ENCODE measurements around the gene RIBC2. TPM values are rescaled to one million over a fixed set of nuclear protein-coding genes. Genes with fewer than 3 reads are reported as not detected.
"Not testable (repeated sequence)": the region's sequence is repeated elsewhere in the genome, so short reads cannot be mapped to it uniquely, and the experiment has no call there.

Gene RIBC2
- polyA plus RNA-seq, 4 donors, result 1.9 to 8.0 TPM; not detected in 2

GRCh38 chr22:45436871-45437517 is 23.5 kb downstream of the RIBC2 start:
- H3K4me1 ChIP-seq (ENCODE audit: control insufficient read depth in 3 of 3, insufficient read depth in 2 of 3, low read depth in 1 of 3, low read length in 2 of 3); DNase-seq; H3K36me3 ChIP-seq (ENCODE audit: control insufficient read depth in 3 of 3, insufficient read depth in 2 of 3, low read depth in 1 of 3, low read length in 3 of 3); H3K27ac ChIP-seq (ENCODE audit: low read depth in 1 of 3, low read length in 2 of 3); H3K9me3 ChIP-seq (ENCODE audit: control insufficient read depth in 2 of 2, insufficient read depth in 1 of 2, low read depth in 1 of 2, low read length in 1 of 2); H3K4me3 ChIP-seq (ENCODE audit: low read depth in 1 of 3, low read length in 3 of 3); H3K27me3 ChIP-seq (ENCODE audit: control insufficient read depth in 3 of 3, insufficient read depth in 3 of 3, low read length in 3 of 3); FAIRE-seq: not testable (repeated sequence)
- WGBS, 3 donors, result 83 to 92% (median 85%) methylated on average over 28 to 34 of the region's 34 CpGs

- H3K4me3 ChIP-seq (ENCODE audit: low read depth in 1 of 3, low read length in 3 of 3), result no peak overlapping the region
- H3K27me3 ChIP-seq (ENCODE audit: control insufficient read depth in 3 of 3, insufficient read depth in 3 of 3, low read length in 3 of 3), result no peaks in the 10 kb centered on the region
- DNase-seq, result no peak
- H3K9me3 ChIP-seq (ENCODE audit: control insufficient read depth in 2 of 2, insufficient read depth in 1 of 2, low read depth in 1 of 2, low read length in 1 of 2), result no peaks in the 10 kb centered on the region
- peaks cover 0 to 5% (median 0%) of the 10 kb centered on the region in 3 donors for H3K4me1 ChIP-seq (ENCODE audit: control insufficient read depth in 3 of 3, insufficient read depth in 2 of 3, low read depth in 1 of 3, low read length in 2 of 3)
- H3K36me3 ChIP-seq (ENCODE audit: control insufficient read depth in 3 of 3, insufficient read depth in 2 of 3, low read depth in 1 of 3, low read length in 3 of 3), result no peaks in the 10 kb centered on the region
- no peak overlapping the region for H3K27ac ChIP-seq (ENCODE audit: low read depth in 1 of 3, low read length in 2 of 3)
- FAIRE-seq, result no peak
These were observed 24.8 kb downstream of the RIBC2 start for GRCh38 chr22:45438336-45438735.

GRCh38 chr22:45440688-45441087 is 27.2 kb downstream of the RIBC2 start:
- H3K4me3 ChIP-seq (ENCODE audit: low read depth in 1 of 3, low read length in 3 of 3); H3K36me3 ChIP-seq (ENCODE audit: control insufficient read depth in 3 of 3, insufficient read depth in 2 of 3, low read depth in 1 of 3, low read length in 3 of 3); H3K4me1 ChIP-seq (ENCODE audit: control insufficient read depth in 3 of 3, insufficient read depth in 2 of 3, low read depth in 1 of 3, low read length in 2 of 3); FAIRE-seq; H3K9me3 ChIP-seq (ENCODE audit: control insufficient read depth in 2 of 2, insufficient read depth in 1 of 2, low read depth in 1 of 2, low read length in 1 of 2); H3K27ac ChIP-seq (ENCODE audit: low read depth in 1 of 3, low read length in 2 of 3); H3K27me3 ChIP-seq (ENCODE audit: control insufficient read depth in 3 of 3, insufficient read depth in 3 of 3, low read length in 3 of 3): not testable (repeated sequence)
- 27 to 53% (median 40%) methylated on average over 13 of the region's 13 CpGs for WGBS, 3 donors
- peak in 1 of 2 donors; percentile 16 for DNase-seq

GRCh38 chr22:45441138-45441537 is 27.6 kb downstream of the RIBC2 start:
- no peak overlapping the region for H3K27ac ChIP-seq (ENCODE audit: low read depth in 1 of 3, low read length in 2 of 3)
- no peaks in the 10 kb centered on the region for H3K4me1 ChIP-seq (ENCODE audit: control insufficient read depth in 3 of 3, insufficient read depth in 2 of 3, low read depth in 1 of 3, low read length in 2 of 3)
- 2 to 22% (median 7%) methylated on average over 10 of the region's 10 CpGs for WGBS, 3 donors
- no peak overlapping the region for H3K4me3 ChIP-seq (ENCODE audit: low read depth in 1 of 3, low read length in 3 of 3)
- peaks cover 0 to 2% (median 0%) of the 10 kb centered on the region in 3 donors for H3K27me3 ChIP-seq (ENCODE audit: control insufficient read depth in 3 of 3, insufficient read depth in 3 of 3, low read length in 3 of 3)
- DNase-seq (peak; percentile 52 to 78), FAIRE-seq (no peak)
- no peaks in the 10 kb centered on the region for H3K9me3 ChIP-seq (ENCODE audit: control insufficient read depth in 2 of 2, insufficient read depth in 1 of 2, low read depth in 1 of 2, low read length in 1 of 2)
- H3K36me3 ChIP-seq (ENCODE audit: control insufficient read depth in 3 of 3, insufficient read depth in 2 of 3, low read depth in 1 of 3, low read length in 3 of 3), result no peaks in the 10 kb centered on the region

GRCh38 chr22:45442116-45442515 is 28.6 kb downstream of the RIBC2 start:
- Histone ChIP-seq H3K27me3 (ENCODE audit: control insufficient read depth in 3 of 3, insufficient read depth in 3 of 3, low read length in 3 of 3) (peaks cover 0 to 2% (median 0%) of the 10 kb centered on the region in 3 donors), H3K36me3 (ENCODE audit: control insufficient read depth in 3 of 3, insufficient read depth in 2 of 3, low read depth in 1 of 3, low read length in 3 of 3) (no peaks in the 10 kb centered on the region), H3K4me3 (ENCODE audit: low read depth in 1 of 3, low read length in 3 of 3) (no peak overlapping the region), H3K4me1 (ENCODE audit: control insufficient read depth in 3 of 3, insufficient read depth in 2 of 3, low read depth in 1 of 3, low read length in 2 of 3) (no peaks in the 10 kb centered on the region), H3K27ac (ENCODE audit: low read depth in 1 of 3, low read length in 2 of 3) (no peak overlapping the region), H3K9me3 (ENCODE audit: control insufficient read depth in 2 of 2, insufficient read depth in 1 of 2, low read depth in 1 of 2, low read length in 1 of 2) (no peaks in the 10 kb centered on the region)
- DNase-seq (peak in 1 of 2 donors; percentile 50), FAIRE-seq (no peak)
- 66 to 81% (median 75%) methylated on average over 5 of the region's 5 CpGs for WGBS, 3 donors

GRCh38 chr22:45444168-45444567 is 30.7 kb downstream of the RIBC2 start:
- FAIRE-seq (no peak), DNase-seq (no peak)
- Histone ChIP-seq H3K4me3 (ENCODE audit: low read depth in 1 of 3, low read length in 3 of 3) (no peak overlapping the region), H3K9me3 (ENCODE audit: control insufficient read depth in 2 of 2, insufficient read depth in 1 of 2, low read depth in 1 of 2, low read length in 1 of 2) (no peaks in the 10 kb centered on the region), H3K27me3 (ENCODE audit: control insufficient read depth in 3 of 3, insufficient read depth in 3 of 3, low read length in 3 of 3) (peaks cover 0 to 2% (median 0%) of the 10 kb centered on the region in 3 donors), H3K36me3 (ENCODE audit: control insufficient read depth in 3 of 3, insufficient read depth in 2 of 3, low read depth in 1 of 3, low read length in 3 of 3) (no peaks in the 10 kb centered on the region), H3K27ac (ENCODE audit: low read depth in 1 of 3, low read length in 2 of 3) (no peak overlapping the region), H3K4me1 (ENCODE audit: control insufficient read depth in 3 of 3, insufficient read depth in 2 of 3, low read depth in 1 of 3, low read length in 2 of 3) (no peaks in the 10 kb centered on the region)
- WGBS, 3 donors, result 83 to 85% (median 85%) methylated on average over 3 of the region's 3 CpGs

GRCh38 chr22:45445031-45445710 is 31.7 kb downstream of the RIBC2 start:
- peaks cover 0 to 2% (median 0%) of the 10 kb centered on the region in 3 donors for H3K27me3 ChIP-seq (ENCODE audit: control insufficient read depth in 3 of 3, insufficient read depth in 3 of 3, low read length in 3 of 3)
- no peaks in the 10 kb centered on the region for H3K9me3 ChIP-seq (ENCODE audit: control insufficient read depth in 2 of 2, insufficient read depth in 1 of 2, low read depth in 1 of 2, low read length in 1 of 2)
- H3K36me3 ChIP-seq (ENCODE audit: control insufficient read depth in 3 of 3, insufficient read depth in 2 of 3, low read depth in 1 of 3, low read length in 3 of 3), result no peaks in the 10 kb centered on the region
- no peak overlapping the region for H3K4me3 ChIP-seq (ENCODE audit: low read depth in 1 of 3, low read length in 3 of 3)
- FAIRE-seq (no peak), DNase-seq (no peak)
- H3K4me1 ChIP-seq (ENCODE audit: control insufficient read depth in 3 of 3, insufficient read depth in 2 of 3, low read depth in 1 of 3, low read length in 2 of 3), result no peaks in the 10 kb centered on the region
- H3K27ac ChIP-seq (ENCODE audit: low read depth in 1 of 3, low read length in 2 of 3), result no peak overlapping the region
- WGBS, 3 donors, result 89 to 92% (median 92%) methylated on average over 13 to 14 of the region's 14 CpGs

- no peaks in the 10 kb centered on the region for H3K36me3 ChIP-seq (ENCODE audit: control insufficient read depth in 3 of 3, insufficient read depth in 2 of 3, low read depth in 1 of 3, low read length in 3 of 3)
- no peak overlapping the region for H3K27ac ChIP-seq (ENCODE audit: low read depth in 1 of 3, low read length in 2 of 3)
- H3K9me3 ChIP-seq (ENCODE audit: control insufficient read depth in 2 of 2, insufficient read depth in 1 of 2, low read depth in 1 of 2, low read length in 1 of 2), result no peaks in the 10 kb centered on the region
- H3K4me1 ChIP-seq (ENCODE audit: control insufficient read depth in 3 of 3, insufficient read depth in 2 of 3, low read depth in 1 of 3, low read length in 2 of 3), result no peaks in the 10 kb centered on the region
- H3K4me3 ChIP-seq (ENCODE audit: low read depth in 1 of 3, low read length in 3 of 3), result no peak overlapping the region
- DNase-seq (no peak), FAIRE-seq (no peak)
- H3K27me3 ChIP-seq (ENCODE audit: control insufficient read depth in 3 of 3, insufficient read depth in 3 of 3, low read length in 3 of 3), result peaks cover 0 to 2% (median 0%) of the 10 kb centered on the region in 3 donors
- 77 to 89% (median 80%) methylated on average over 5 of the region's 5 CpGs for WGBS, 3 donors
These were observed 32.7 kb downstream of the RIBC2 start for GRCh38 chr22:45446216-45446615.
